GM18502 (cell line): ENCODE measurements around the gene VANGL2.

Source experiments
- ATAC-seq: cut with Tn5 transposase; IDR thresholded peaks from one replicate; pipeline ENCODE4 v1.9.1; 2021; ENCODE audit warnings: mild to moderate bottlenecking; ENCODE audit not compliant: unreplicated experiment, poor library complexity

Gene VANGL2

DNA sequence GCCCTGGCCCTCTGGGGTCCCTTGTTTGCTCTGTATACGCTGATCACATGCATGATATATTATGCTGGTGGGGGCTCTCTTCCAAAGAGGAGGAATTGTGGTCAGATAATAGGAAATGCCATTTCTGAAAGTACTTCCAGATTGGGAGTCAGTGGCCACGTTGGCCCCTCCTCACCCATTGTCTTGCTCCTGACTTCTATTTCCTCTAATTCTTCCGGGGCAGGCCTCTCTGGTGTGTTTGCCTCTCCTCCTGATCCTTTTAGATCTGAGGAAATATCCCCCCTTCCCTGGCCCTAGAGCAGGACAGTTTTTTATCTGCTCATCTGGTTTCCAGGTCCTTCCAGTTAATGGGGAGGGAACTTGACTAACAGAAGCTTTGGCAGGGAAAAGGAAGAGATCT lies 2.9 kb downstream of the VANGL2 start:
- ATAC-seq: no peak

DNA sequence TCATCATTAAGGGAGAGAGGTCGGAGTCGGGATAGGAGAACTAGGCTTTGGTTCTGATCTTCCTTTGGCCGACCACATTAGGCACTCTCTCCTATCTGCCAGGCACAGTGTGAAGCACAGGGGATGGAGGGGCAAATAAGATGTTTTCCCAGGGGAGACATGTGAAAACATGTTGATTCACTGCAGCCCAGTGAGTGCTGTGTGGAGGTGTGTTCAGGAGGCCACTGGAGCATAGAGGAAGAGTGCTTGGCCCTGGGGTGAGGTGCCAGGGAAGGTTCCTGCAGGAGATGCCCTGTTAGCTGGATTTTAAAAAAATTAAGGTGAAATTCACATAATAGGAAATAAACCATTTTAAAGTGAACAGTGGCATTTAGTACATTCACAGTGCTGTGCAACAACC lies 3.7 kb downstream of the VANGL2 start:
- no peak for ATAC-seq

DNA sequence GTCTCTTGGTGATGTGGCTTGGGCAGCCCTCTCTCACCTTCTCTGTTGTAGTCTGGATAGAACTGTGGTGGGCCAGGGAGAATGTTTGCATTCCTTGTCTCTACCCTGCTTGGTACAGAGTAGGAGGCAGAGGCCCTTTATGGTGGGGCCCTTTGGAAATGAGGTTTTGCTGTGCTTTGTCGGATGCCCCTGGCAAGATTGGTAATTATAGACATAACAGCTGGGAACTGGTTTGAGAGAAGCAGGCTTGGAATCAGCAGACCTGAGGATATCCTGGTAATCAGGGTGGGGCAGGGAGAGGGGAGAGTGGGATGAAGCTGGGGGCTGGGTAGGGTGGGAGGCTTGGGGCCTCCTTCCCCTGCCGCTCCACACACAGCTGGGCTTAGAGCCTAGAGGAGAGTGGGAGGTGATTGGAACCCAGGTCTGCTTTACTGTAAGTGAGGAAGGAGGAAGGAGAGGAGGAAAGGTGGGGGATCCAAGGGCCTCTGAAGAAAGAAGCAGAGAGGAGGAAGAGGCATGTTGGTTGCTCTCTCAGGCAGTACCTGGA lies 5.0 kb downstream of the VANGL2 start:
- no peak for ATAC-seq

DNA sequence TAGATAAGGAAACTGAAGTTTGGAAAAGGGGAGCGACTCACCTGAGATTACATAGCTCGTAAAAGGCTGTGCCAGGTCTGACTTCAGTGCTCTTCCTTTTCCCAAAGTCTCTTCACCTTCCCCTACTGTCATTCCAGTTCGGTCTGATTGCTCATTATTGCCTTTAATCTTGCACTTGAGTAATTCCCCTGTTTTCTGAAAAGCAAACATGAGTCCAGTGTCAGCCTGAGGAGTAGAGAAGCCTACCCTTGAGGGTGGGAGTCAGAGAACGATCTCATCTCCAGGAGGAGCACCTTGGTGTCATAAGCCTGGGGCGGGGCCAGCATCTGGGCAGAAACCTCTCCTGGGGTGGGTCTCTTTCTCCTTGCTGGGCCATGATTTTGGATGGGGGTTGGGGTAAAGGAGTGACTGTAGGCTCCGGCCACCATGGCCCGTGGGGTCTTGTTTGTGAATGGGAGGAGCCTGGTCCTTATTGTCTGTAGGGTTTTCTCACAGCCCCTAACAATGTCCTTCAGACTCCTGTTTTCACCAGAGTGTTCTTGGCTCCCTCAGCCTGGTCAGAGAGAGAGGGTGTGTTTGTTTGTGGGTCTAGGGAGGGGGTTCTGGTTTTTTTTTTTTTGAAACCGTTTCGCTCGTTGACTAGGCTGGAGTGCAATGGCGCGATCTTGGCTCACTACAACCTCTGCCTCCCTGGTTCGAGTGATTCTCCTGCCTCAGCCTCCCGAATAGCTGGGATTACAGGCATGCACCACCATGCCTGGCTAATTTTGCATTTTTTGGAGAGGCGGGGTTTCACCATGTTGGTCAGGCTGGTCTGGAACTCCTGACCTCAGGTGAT lies 6.0 kb downstream of the VANGL2 start:
- ATAC-seq: no peak

DNA sequence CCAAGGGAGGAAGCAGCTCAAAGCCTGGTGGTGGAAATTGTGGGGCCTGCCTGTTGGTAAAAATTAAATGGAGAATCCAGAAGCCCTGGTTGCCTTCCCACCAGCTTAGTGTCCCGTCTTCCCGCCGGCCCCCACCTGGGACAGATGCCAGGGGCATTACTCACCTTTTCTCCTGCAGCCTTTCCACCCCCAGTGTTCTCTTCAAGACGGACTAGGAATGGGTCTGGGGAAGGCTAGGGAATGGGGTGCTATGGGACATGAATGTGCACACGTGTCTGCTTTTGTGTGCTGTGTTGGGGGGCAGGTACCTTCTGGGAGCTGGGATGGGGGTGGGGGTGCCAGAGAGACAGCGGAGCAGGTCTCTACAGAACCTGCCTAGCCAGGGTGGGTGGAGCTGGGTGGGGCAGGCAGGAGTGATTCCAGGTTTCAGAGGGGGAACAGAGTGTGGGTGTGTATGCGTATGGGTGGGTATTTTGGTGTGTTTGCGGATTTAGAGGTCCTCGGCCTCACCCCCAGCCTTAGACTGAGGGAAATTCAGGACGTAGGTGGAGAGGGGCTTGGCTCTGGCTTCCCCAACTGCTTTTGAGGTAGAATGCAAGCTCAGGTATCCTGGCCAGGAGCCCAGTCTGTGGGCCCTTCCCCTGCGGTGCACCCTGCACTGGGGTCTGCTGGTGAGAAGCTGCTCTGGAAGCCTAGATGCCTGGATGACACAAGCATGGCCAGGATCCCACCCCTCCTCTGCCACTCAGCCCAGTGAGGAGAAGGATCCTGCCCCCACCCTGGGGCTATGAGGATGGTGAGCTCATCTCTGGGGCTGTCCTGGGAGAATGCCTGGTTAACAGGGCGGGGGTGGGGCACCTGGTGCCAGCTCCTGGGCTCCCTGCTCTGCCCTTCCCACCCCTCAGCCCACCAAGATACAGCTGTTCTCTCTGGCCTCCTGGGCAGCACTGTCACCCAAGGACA lies 7.8 kb downstream of the VANGL2 start:
- no peak for ATAC-seq

DNA sequence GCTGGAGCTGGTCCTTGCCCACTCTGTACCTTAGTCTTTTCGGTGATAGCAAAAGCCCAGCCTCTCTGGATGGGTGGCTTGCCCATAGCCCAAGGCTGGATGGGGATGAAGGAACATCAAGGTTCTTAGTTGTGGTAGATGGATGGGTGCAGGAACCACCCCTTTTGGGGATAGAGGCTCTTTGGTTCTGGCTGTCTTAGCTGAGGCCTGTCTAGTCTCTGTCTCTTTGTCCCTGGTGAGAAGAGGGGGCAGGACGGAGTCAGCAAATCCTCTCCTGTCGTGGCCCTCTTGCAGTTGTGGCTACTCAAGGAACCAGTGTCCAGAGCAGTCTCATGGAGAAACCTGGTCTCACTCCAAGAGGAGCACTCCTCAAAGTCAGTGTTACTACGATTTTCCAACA lies 8.5 kb downstream of the VANGL2 start:
- no peak for ATAC-seq

DNA sequence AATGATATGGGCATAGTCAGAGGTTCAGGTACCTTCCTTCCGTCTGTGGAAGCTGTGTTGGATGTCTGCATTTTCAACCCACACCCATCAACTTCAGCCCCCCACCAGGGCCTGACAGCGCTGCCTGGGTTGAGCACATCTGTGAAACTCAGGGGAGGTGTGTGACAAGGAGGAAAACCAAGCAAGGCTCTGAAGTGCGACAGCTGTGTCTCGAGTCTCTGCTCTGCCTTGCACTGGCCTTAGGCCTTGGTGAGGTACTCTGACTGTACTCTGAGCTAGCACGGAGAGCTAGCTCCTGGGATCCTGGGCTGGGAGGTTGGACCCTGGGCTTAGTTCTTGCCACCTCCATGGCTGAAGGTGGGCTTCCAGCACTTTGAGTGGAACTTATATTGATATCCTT lies 9.1 kb downstream of the VANGL2 start:
- no peak for ATAC-seq

DNA sequence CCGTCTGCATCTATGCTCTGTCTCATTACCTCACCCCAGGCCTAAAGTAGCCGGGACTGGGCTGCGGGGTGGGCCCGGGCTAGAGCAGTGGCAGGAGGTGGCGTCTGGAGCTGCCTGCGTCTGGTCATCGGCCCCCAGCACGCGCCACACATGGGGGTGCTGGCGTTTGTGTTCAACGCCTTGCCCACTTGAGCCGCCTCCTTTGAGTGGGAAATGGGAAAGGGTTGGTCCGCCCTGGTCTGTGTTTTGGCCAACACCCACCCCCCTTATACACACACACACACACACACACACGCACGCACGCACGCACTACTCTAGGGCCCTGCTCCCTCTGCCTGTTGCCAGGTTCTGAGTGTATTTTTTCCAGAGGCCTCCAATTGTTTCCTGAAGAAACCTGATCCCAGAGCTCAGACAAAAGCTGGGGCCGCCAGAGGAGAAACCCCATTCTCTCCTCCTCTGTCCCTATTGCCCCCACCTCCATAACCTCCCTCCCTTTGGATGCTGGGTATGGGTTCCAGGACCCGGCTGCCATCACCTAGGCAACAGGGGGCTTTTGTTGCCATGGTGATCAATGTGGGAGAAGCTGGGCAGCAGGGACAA lies 10.1 kb downstream of the VANGL2 start:
- ATAC-seq: no peak

DNA sequence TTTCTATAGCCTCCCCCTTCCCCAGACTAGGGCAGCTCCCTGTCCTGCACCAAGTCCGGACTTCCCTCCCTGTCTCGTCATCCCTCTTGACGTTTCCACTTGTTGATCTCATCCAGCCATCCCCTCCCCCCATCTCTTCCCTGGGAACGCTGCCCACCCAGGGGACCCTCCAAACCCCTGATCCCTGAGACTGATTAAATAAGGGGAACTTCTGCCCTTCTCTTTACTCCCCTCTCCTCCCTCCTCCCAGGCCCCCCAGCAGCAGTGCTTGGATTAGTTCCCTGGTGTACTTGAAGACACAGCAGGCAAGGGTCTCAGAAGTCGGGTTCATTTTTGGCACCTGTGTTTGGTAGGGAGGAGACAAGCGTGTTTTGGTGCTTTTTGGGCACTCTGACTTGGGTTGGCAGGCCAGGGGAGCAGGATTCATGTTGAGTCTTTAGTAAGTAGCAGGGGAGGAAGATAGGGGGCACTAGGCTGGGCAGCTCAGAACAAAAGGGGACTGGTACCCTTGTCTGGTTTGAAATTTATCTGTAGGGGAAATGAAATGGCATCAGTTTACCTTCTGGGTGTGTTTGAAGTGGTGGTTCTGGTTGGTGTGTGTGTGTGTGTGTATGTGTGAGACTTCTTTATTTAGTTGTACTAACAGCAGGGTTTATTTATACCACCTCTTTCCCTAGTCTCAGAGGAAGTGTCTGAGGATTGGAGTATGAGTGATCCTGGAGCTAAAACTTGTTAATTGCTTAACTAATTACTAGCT lies 11.1 kb downstream of the VANGL2 start:
- ATAC-seq: no peak

DNA sequence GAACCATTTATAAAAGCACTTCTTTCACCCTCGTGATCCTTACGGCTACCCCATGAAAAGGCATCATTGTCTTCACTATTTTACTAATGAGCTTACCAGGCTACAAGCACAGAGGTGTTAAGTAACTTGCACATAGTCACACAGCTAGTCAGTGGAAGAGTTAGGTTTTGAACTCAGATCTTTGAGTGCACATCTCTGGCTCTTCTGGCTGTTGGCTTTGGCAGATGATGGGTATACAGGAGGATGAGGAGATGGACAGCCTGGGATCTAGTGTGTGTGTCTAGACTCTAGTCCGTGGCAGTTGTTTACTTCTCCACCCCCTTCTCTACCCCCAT lies 11.6 kb downstream of the VANGL2 start:
- no peak for ATAC-seq

DNA sequence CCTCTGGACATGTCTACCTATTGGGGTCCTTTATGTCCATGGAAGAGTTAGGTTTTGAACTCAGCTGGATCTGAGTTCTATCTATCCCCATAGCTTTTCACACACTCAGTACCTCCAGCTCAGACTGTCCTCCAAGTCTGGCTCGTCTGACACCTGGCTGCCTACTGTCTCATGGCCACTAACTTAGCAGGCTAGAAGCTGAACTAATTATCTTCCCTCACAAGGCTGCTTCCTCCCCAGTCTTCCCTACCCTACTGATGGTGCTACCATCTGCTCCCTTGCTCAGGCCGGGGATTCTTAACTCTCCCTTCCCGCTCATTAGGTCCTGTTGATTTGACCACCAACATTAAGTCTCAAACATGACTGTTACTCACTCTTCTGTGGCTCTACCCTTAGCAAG lies 13.4 kb downstream of the VANGL2 start:
- no peak for ATAC-seq

DNA sequence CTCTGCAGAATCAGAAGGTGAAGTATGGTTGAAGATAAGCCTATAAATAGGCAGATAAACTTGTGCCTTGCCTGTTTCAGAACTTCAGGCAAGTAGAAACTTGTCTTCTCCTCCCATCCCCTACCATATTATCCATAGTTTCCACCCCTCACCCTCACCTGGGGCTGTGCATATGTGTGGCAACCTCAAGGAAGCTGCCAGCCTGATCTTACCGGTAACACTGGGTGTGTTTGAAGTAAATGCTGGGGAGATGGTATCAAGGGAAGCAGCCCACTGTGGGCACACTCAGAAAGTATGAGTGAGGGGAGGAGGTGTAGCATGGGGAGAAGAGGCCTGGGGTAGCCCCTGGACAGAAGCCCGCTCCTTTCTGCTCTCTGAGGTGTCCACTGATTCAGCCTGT lies 14.5 kb downstream of the VANGL2 start:
- ATAC-seq: no peak

DNA sequence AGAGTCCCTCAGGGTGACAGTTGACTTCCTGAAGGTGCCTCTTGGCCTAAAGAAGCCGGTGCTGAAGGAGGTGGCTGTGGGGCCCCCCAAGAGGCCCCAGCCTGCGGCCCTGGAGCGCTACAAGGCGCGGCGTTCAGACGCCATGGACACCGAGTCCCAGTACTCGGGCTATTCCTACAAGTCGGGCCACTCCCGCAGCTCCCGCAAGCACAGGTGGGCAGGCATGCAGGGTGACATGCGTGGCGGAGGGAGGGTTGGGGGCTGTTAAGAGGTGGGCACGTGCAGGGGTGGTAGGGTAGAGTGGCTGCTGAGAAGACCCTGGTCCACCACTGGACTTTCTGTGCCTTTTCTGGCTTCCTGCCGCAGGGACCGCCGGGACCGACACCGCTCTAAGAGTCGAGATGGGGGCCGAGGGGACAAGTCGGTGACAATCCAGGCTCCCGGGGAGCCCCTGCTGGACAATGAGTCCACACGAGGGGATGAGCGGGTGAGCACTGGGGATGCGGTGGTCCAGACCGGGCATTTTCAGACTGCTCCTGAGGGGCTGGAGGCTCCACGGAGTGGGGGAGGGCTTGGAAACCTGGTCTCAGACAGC lies 15.4 kb downstream of the VANGL2 start:
- ATAC-seq: no peak

DNA sequence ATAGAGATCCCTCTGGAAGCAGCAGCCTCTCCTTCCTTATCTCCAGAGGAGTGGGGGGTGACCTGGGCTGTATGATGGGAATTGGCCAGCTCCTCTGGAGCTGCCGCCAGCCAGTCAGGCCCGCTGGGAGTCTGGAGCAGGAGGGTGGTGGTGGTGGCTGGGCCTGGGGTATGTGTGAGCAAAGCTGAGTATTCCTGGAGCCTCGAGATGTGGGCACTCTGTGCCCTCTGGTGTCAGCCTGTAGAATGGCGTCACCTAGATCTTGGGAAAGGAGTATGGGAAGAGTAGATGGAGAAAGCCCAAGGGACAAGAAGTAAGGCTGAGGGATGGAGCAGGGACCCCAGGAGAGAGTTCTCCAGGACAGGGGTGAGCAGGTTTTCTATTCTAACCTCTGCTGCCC lies 16.0 kb downstream of the VANGL2 start:
- no peak for ATAC-seq

DNA sequence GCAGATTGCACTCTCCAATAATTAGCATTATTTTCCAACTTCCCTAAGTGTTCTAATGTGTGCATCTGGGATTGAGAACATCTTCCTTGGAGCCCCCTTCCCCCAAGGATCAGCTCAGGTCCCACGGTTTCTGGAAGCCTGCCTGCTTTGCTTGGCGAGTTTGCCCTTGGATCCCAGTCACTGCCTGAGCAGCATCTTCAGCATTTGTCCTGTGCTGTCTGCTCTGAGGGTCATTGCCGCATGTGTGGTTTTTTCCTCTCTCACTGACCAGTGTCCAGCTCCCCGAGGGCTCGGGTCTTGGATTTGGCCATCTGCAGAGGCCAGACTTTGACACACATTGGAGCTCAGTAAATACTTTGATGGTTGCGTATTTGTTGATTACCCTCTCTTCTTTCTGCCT lies 18.1 kb downstream of the VANGL2 start:
- no peak for ATAC-seq

DNA sequence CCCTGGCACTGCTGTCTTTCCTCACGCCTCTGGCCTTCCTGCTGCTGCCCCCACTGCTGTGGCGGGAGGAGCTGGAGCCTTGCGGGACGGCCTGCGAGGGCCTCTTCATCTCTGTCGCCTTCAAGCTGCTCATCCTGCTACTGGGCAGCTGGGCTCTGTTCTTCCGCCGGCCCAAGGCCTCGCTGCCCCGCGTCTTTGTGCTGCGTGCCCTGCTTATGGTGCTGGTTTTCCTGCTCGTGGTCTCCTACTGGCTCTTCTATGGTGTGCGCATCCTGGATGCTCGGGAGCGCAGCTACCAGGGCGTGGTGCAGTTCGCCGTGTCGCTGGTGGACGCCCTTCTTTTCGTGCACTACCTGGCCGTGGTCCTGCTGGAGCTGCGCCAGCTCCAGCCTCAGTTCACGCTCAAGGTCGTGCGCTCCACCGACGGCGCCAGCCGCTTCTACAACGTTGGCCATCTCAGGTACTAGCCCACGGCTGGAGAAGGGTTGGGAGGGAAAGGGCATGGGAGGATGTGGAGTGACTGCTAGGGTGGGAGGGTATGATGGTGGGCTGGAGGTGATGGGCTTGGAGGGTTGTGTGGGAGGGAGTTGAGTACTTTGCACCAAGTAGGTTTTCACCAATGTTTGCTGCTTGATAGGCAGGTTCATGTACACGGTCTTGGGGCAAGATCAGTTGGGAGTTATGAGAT lies 18.9 kb downstream of the VANGL2 start:
- no peak for ATAC-seq

DNA sequence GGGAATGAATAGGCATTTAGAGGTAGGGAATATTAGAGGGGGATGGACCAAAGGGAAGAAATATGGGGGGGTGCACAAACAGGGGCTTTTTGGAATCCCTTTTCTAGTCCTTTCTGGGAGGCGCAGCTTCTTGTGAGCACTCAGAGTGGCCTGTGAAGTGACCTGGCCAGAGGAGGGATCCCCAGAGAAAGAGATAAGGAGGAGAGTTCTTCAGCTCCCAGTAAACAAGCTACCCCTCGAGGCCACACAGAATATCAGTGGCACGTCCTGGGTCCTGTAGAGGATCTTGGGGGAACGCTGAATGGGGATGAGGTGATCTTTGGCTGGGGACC lies 19.4 kb downstream of the VANGL2 start:
- no peak for ATAC-seq

DNA sequence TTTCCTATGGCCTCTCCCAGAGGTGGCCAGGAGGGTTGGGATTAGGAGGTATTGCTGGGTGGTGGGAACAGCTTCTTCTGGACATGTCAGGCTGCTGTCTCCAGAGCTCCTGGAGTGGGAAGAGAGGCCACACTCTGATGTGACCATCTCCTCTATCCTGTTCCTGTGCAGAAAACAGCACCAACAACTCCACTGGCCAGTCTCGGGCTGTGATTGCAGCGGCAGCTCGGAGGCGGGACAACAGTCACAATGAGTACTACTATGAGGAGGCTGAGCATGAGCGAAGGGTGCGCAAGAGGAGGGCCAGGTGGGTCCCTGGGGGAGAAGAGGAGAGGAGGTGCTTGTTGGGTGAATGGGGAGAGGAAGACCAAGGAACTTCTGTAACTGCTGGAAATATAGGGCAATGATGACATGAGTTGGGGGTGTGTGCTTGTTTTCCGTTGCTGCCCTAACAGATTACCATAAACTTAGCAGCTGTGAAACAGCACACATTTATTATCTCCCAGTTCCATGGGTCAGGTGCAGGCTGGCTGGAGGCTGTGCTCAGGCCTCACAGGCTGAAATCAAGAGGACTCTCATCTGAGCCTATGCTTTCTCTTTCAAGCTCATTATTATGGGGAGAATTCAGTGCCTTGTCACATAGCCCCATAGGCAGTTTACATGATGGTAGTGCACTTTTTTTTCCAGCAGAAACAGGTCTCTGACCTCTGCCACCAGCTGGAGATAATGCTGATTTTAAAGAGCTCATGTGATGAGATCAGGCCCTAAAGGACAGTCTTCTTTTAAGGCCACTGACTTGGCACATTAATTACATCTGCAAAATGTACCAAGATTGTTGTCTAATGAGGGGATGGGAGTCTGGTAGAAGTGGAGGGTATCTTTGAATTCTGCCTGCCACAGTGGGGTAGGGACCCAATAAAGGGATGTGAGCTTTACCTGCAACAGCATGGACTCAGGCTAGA lies 20.8 kb downstream of the VANGL2 start:
- ATAC-seq: no peak
